ENCODE data around the gene HOXA1. TPM values are rescaled to one million over a fixed set of nuclear protein-coding genes. Genes with fewer than 3 reads are reported as not detected.
"Not testable (repeated sequence)": the region's sequence is repeated elsewhere in the genome, so short reads cannot be mapped to it uniquely, and the experiment has no call there.

Gene HOXA1
- total and polyA plus RNA-seq, 4 donors: 0.06 to 0.37 (median 0.32) TPM

DNA sequence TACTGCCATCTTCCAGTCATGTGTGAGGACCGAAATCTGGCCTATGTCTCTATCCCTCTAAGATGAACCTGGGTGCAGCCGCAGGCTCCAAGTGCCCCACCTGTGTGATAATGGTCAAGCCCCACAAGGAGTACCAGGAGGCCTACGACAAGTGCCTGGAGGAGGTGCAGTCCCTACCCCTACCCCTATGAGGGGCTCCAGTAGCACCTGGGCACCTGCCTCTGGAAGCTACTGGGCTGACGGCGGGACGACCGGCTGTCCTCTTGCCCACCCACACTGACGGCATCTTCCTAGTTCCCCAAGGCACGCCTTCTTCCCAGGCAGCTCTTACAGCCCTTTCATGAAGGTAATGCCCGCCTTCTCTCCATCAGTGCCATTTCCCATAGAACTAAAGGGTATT is 47.4 kb downstream of the HOXA1 start:
- 93 to 97% methylated on average over 10 of the region's 10 CpGs for WGBS, 2 donors
- Histone ChIP-seq H3K36me3 (ENCODE audit: control insufficient read depth in 4 of 4, insufficient read depth in 4 of 4, low read length in 4 of 4) (no peaks in the 10 kb centered on the region), H3K9ac (ENCODE audit: insufficient read depth in 1 of 2, low read length in 2 of 2) (no peak overlapping the region), H3K9me3 (ENCODE audit: control insufficient read depth in 4 of 4, insufficient read depth in 3 of 4, low read length in 3 of 4) (no peaks in the 10 kb centered on the region), H3K4me3 (no peak overlapping the region), H3K27me3 (ENCODE audit: control insufficient read depth in 3 of 3, insufficient read depth in 3 of 3, low read length in 2 of 3) (no peaks in the 10 kb centered on the region), H3K27ac (ENCODE audit: low read depth in 1 of 2, low read length in 1 of 2) (no peak overlapping the region), H3K4me1 (ENCODE audit: control insufficient read depth in 5 of 5, insufficient read depth in 5 of 5, low read length in 5 of 5) (peaks cover 0 to 7% (median 0%) of the 10 kb centered on the region in 5 donors)
- ATAC-seq (ENCODE audit: insufficient read depth, low FRiP score) (no peak), DNase-seq (no peak)
- TF ChIP-seq, protein P1, sequence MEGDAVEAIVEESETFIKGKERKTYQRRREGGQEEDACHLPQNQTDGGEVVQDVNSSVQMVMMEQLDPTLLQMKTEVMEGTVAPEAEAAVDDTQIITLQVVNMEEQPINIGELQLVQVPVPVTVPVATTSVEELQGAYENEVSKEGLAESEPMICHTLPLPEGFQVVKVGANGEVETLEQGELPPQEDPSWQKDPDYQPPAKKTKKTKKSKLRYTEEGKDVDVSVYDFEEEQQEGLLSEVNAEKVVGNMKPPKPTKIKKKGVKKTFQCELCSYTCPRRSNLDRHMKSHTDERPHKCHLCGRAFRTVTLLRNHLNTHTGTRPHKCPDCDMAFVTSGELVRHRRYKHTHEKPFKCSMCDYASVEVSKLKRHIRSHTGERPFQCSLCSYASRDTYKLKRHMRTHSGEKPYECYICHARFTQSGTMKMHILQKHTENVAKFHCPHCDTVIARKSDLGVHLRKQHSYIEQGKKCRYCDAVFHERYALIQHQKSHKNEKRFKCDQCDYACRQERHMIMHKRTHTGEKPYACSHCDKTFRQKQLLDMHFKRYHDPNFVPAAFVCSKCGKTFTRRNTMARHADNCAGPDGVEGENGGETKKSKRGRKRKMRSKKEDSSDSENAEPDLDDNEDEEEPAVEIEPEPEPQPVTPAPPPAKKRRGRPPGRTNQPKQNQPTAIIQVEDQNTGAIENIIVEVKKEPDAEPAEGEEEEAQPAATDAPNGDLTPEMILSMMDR (IDR thresholded peaks at IDR 0.05; ENCODE audit: control extremely low read depth, extremely low read depth): no peak

DNA sequence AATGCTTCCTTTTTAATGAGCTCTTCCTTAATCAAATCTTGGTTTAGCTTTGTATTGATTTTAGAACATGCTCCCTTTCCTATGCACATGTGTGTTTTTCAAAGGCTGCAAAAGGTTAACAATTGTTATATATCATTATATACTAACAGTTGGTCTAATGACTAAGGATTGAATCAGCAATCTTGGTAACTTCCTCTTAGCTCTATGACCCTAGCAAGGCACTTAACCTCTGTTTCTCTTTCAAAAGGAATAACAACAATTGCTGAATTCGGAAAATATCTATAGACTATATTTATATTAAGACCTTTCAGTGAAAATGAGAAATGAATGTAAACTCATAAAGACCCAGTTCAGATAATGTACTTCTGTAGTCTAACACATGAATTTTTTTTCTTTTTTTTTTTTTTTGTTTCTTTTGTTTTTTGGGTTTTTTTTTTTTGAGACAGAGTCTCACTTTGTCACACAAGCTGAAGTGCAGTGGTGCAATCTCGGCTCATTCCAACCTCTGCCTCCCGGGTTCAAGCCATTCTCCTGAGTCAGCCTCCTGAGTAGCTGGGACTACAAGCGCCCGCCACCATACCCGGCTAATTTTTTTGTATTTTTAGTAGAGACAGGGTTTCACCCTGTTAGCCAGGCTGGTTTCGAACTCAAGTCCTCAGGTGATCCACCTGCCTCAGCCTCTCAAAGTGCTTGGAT is 48.8 kb downstream of the HOXA1 start:
- TF ChIP-seq, protein P1 (IDR thresholded peaks at IDR 0.05; ENCODE audit: control extremely low read depth, extremely low read depth): no peak
- ATAC-seq (ENCODE audit: insufficient read depth, low FRiP score) (no peak), DNase-seq (no peak)
- Histone ChIP-seq H3K9me3 (ENCODE audit: control insufficient read depth in 4 of 4, insufficient read depth in 3 of 4, low read length in 3 of 4) (no peaks in the 10 kb centered on the region), H3K9ac (ENCODE audit: insufficient read depth in 1 of 2, low read length in 2 of 2) (no peak overlapping the region), H3K4me1 (ENCODE audit: control insufficient read depth in 5 of 5, insufficient read depth in 5 of 5, low read length in 5 of 5) (no peaks in the 10 kb centered on the region), H3K27ac (ENCODE audit: low read depth in 1 of 2, low read length in 1 of 2) (no peak overlapping the region), H3K27me3 (ENCODE audit: control insufficient read depth in 3 of 3, insufficient read depth in 3 of 3, low read length in 2 of 3) (peaks cover 0 to 3% (median 0%) of the 10 kb centered on the region in 3 donors), H3K36me3 (ENCODE audit: control insufficient read depth in 4 of 4, insufficient read depth in 4 of 4, low read length in 4 of 4) (no peaks in the 10 kb centered on the region), H3K4me3 (no peak overlapping the region)
- 71 to 84% methylated on average over 7 of the region's 7 CpGs for WGBS, 2 donors

DNA sequence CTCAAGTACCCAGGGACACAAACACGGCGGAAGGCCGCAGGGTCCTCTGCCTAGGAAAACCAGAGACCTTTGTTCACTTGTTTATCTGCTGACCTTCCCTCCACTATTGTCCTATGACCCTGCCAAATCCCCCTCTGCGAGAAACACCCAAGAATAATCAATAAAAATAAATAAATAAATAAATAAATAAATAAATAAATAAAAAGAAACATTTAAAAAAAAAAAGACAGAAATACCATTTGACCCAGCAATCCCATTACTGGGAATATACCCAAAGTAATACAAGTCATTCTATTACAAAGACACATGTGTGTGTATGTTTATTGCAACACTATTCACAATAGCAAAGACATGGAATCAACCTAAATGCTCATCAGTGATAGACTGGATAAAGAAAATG is 49.8 kb downstream of the HOXA1 start:
- H3K9me3 ChIP-seq (ENCODE audit: control insufficient read depth in 4 of 4, insufficient read depth in 3 of 4, low read length in 3 of 4); H3K27ac ChIP-seq (ENCODE audit: low read depth in 1 of 2, low read length in 1 of 2); H3K4me3 ChIP-seq; H3K36me3 ChIP-seq (ENCODE audit: control insufficient read depth in 4 of 4, insufficient read depth in 4 of 4, low read length in 4 of 4); DNase-seq; ATAC-seq (ENCODE audit: insufficient read depth, low FRiP score); H3K9ac ChIP-seq (ENCODE audit: insufficient read depth in 1 of 2, low read length in 2 of 2); H3K4me1 ChIP-seq (ENCODE audit: control insufficient read depth in 5 of 5, insufficient read depth in 5 of 5, low read length in 5 of 5): not testable (repeated sequence)
- peaks cover 0 to 12% (median 0%) of the 10 kb centered on the region in 3 donors for H3K27me3 ChIP-seq (ENCODE audit: control insufficient read depth in 3 of 3, insufficient read depth in 3 of 3, low read length in 2 of 3)
- WGBS, 2 donors: 80 to 82% methylated on average over 1 of the region's 4 CpGs

DNA sequence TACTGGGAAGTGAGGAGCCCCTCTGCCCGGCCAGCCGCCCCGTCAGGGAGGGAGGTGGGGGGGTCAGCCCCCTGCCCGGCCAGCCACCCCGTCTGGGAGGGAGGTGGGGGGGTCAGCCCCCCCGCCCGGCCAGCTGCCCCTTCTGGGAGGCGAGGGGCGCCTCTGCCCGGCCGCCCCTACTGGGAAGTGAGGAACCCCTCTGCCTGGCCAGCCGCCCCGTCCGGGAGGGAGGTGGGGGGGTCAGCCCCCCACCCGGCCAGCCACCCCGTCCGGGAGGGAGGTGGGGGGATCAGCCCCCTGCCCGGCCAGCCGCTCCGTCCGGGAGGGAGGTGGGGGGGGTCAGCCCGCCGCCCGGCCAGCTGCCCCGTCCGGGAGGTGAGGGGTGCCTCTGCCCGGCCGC is 50.7 kb downstream of the HOXA1 start:
- H3K9ac ChIP-seq (ENCODE audit: insufficient read depth in 1 of 2, low read length in 2 of 2); ATAC-seq (ENCODE audit: insufficient read depth, low FRiP score); DNase-seq; H3K9me3 ChIP-seq (ENCODE audit: control insufficient read depth in 4 of 4, insufficient read depth in 3 of 4, low read length in 3 of 4); H3K27ac ChIP-seq (ENCODE audit: low read depth in 1 of 2, low read length in 1 of 2); H3K4me1 ChIP-seq (ENCODE audit: control insufficient read depth in 5 of 5, insufficient read depth in 5 of 5, low read length in 5 of 5); H3K36me3 ChIP-seq (ENCODE audit: control insufficient read depth in 4 of 4, insufficient read depth in 4 of 4, low read length in 4 of 4); H3K4me3 ChIP-seq: not testable (repeated sequence)
- H3K27me3 ChIP-seq (ENCODE audit: control insufficient read depth in 3 of 3, insufficient read depth in 3 of 3, low read length in 2 of 3): peaks cover 0 to 15% (median 0%) of the 10 kb centered on the region in 3 donors
- whole genome bisulfite sequencing, 2 donors: 96 to 99% methylated on average over 14 to 26 of the region's 28 CpGs

Small RNA genes lying within 50 kb of the gene (small RNA-seq; reads per million reads assigned to genes)
- gene RF01977 (ENCODE audit: low replicate concordance): not detected

Other genes with a start within 250 kb of the HOXA1 start
- gene SKAP2, start 231.4 kb downstream of the HOXA1 start, total RNA-seq: 10 to 100 TPM; 37.7 to 40.1 TPM
- gene SKAP2, start 231.4 kb downstream of the HOXA1 start, polyA plus RNA-seq: 10 to 100 TPM in 1 of 2 donors, 1 to 10 TPM in 1; 9.2 to 33.9 TPM
- gene HOXA2, start 6.7 kb upstream of the HOXA1 start, total RNA-seq: 1 to 10 TPM; 1.7 to 3.4 TPM
- gene HOXA2, start 6.7 kb upstream of the HOXA1 start, polyA plus RNA-seq: 1 to 10 TPM in 1 of 2 donors, under 1 TPM in 1; 0.44 to 1.2 TPM
- gene HOXA4, start 34.8 kb upstream of the HOXA1 start, total RNA-seq: 1 to 10 TPM; 2.7 to 4.4 TPM
- gene HOXA4, start 34.8 kb upstream of the HOXA1 start, polyA plus RNA-seq: 1 to 10 TPM; 3.8 to 6.0 TPM
- 10 to 100 TPM; 20.9 to 61.9 TPM for gene HOXA5, start 47.7 kb upstream of the HOXA1 start, total RNA-seq
- gene HOXA5, start 47.7 kb upstream of the HOXA1 start, polyA plus RNA-seq: 1 to 10 TPM; 9.2 to 9.5 TPM
- gene HOXA6, start 51.8 kb upstream of the HOXA1 start, total RNA-seq: 1 to 10 TPM; 4.7 to 7.7 TPM
- gene HOXA6, start 51.8 kb upstream of the HOXA1 start, polyA plus RNA-seq: under 1 TPM; 0.49 to 0.94 TPM
- gene HOXA3, start 56.6 kb upstream of the HOXA1 start, total RNA-seq: 10 to 100 TPM; 10.3 to 10.7 TPM
- 1 to 10 TPM; 1.9 to 2.3 TPM for gene HOXA3, start 56.6 kb upstream of the HOXA1 start, polyA plus RNA-seq
- 1 to 10 TPM; 1.1 to 2.2 TPM for gene HOXA7, start 60.7 kb upstream of the HOXA1 start, total RNA-seq
- 1 to 10 TPM; 1.0 to 1.7 TPM for gene HOXA7, start 60.7 kb upstream of the HOXA1 start, polyA plus RNA-seq
- gene HOXA9, start 69.5 kb upstream of the HOXA1 start, total RNA-seq: under 1 TPM; 0.11 to 0.46 TPM
- under 1 TPM; 0.40 to 0.85 TPM for gene HOXA9, start 69.5 kb upstream of the HOXA1 start, polyA plus RNA-seq
- gene HOXA10, start 78.3 kb upstream of the HOXA1 start, total RNA-seq: under 1 TPM in 1 of 2 donors, not detected in 1; 0.21 TPM
- gene HOXA10, start 78.3 kb upstream of the HOXA1 start, polyA plus RNA-seq: under 1 TPM; 0.26 to 0.29 TPM
- gene HOXA11, start 89.2 kb upstream of the HOXA1 start, total RNA-seq: not detected
- gene HOXA11, start 89.2 kb upstream of the HOXA1 start, polyA plus RNA-seq: not detected
- gene HOXA13, start 104.1 kb upstream of the HOXA1 start, total RNA-seq: not detected
- gene HOXA13, start 104.1 kb upstream of the HOXA1 start, polyA plus RNA-seq: not detected
- not detected for gene EVX1, start 146.8 kb upstream of the HOXA1 start, total RNA-seq
- gene EVX1, start 146.8 kb upstream of the HOXA1 start, polyA plus RNA-seq: not detected

Data from lung (tissue), 13 donors.